Measurements from ENCODE around the gene MYO3B. TPM values are rescaled to one million over a fixed set of nuclear protein-coding genes. Genes with fewer than 3 reads are reported as not detected.
"Not testable (repeated sequence)": the region's sequence is repeated elsewhere in the genome, so short reads cannot be mapped to it uniquely, and the experiment has no call there.

Gene MYO3B
- total RNA-seq, 1 donor from 2014 or later: not detected

DNA sequence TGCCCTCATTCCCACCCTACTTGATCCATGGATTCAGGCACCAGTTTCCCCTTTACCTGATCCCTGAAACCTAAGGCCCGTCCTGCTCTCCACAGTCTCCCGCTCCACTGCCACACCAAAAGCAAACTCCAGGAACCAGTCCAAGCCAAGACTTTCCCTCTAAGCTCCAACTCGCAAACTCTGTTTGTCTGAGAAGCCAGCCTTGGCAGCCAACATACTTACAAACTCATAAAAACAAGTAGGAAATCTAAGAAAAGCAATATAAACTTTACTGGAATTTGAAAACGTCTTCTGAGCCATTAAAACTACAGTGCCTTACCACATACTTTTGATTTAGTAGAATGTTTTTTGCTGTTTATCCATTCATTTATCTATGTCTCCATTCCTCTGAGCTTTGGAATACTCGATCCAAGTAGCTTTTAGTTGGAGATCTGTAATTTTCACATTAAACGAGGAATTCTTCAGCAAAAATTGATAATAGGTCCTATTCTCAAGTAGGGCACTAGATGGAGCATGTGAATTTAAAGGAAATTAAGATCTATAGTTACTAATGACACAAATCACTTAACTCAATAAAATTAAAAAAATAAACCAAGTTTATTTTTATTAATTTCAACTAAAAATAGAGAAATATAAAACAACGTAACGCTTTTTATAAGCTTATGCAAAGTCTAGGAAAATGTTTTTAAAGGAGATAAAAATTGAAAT lies 199.7 kb downstream of the MYO3B start:
- peak; percentile 15 for DNase-seq

DNA sequence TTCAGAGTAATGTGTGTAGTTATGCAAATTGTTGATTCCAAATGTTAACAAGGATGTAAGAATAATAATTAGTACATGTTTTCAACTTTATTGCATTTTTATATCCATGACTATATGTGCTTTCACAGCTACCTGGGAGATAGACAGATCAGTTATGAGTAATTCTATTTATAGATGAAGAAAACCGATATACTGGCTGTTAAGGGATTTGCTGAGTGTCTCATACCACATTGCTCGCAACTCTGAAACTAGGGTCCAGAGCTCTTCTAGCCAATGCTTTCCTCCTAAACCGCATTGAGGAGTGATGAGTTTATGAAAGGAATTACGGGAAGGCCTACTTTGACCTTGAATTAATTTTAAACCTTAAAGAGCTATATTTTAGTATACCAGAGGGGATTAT lies 202.3 kb downstream of the MYO3B start:
- no peak for DNase-seq

DNA sequence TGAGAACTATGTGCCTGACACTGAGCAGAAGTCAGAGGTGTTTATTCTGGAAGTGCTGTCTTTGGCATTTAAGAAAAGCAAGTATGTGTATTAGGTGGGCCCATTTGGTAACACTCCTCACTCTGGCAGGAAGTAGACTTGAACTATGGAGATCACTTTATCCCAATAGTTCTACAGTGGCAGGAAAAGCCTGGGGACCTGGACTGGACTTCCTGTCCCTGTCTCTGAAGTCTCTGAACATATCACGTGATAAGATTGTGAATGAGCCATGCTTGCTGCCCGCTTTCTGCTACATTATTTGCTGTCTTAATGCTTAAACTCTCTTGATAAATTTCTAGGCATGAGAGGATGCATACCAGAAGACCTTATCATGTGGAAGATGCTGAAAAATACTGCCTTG lies 203.7 kb downstream of the MYO3B start:
- DNase-seq: no peak

DNA sequence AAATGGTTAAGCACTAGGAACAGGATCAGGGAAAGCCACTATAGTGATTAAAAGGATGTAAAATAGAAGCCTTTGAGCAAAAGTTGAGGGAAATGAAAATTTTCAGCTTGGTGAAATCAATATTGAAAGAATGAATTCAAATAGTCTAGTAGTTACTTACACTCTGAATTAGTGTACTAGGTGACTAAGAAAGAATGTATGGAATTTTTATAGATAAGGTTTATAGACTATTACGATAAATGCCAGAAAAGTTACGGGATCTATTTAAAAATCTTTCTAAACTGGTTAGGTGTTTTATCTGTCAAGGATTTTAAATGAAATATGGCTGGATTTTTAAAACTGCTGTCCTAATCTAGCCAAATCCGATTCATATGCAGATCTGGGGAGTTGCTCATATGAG lies 208.6 kb downstream of the MYO3B start:
- DNase-seq: no peak

DNA sequence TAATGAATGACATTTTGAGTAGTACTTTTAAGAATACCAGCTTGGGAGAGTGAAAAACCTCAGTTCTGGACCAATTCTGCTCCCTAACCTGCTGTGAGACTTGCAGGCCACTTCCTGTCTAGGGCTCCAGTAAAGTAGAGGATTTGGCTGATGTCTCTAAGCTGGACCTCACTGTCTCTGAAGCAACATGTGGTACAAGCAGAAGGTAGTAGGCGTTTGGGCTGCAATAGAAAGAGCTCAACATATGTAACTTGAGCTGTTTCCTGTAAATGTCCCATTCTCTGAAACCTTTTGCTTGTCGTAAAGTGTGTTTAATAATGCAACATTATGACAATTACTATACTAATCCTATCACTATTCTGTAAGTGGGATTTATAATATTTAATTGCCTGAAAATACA lies 213.1 kb downstream of the MYO3B start:
- no peak for DNase-seq

DNA sequence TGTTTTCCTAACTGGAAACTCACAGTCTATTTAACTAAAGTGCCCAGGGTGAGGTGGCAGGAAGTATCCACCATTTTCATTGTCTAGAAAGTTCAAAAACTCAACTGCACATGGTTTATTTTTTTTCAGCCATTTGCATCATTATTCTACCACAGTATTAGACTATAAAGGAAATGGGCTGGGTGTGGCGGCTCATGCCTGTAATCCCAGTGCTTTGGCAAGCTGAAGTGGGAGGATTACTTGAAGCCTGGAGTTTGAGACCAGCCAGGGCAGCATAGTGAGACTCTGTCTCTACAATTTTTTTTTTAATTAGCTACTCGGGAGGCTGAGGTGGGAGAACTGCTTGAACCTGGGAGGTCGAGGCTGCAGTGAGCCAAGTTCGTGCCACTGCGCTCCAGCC lies 213.8 kb downstream of the MYO3B start:
- DNase-seq: no peak

DNA sequence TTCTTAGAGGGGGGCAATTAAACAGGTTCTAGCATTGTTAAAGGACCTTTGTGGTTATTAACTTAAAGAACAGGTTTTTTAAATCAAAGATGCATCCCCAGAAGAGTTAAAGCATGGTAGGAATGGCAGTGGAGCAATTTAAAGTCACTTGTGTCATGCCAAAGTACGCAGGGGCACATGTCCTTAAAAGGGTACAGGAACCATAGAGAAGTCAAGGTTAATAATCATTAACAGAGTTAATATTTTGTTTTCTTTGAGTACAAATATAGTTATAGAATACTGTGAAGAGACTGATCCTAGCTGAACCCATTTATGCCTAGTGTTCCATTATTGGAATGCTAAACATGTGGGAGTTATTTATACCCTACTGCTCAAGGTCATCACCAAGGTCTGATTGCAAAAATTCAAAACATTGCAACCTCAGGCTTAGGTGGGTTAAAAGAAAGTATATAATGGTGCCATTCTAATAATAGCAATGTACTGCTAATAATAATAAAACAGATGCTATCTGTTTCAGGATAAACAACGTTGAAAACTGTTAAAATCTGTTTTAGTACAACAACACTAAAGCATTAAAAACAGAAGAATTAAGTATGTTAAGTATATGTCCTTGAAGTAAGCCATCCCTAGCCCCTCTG lies 216.0 kb downstream of the MYO3B start:
- DNase-seq: no peak

DNA sequence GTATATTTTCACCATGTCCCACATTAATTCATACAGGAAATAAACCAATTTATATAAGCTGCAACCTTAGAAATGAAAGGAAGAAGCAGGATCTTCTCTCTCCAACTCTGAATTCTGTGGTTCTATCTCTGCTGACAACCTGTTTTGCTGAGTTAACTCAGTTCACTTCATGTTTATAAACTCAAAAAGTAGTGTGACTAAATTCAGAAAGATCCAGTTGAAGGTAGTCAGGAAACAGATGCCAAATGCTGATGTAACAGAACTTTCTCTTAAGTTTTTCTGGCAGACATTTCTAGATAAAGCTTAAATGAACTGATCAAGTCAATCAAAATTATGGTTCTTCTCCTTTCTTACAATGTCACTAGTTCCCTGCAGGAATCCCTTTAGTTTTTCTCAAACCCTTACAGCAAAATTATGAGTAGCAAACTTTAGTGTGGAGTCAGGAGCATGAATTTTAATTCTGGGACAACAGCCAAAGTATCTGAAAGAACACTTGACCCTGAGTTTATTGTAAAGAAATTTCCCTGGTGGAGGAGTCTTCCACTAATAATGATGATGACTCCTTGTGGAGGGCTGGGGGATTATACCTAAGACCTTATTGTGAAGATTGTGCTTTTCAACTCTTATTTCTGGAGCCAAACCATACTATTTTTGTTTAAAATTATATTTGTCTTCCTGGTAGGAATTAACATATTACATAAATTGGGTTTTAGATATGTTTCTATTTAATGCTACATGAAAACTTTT lies 216.9 kb downstream of the MYO3B start:
- DNase-seq: no peak

DNA sequence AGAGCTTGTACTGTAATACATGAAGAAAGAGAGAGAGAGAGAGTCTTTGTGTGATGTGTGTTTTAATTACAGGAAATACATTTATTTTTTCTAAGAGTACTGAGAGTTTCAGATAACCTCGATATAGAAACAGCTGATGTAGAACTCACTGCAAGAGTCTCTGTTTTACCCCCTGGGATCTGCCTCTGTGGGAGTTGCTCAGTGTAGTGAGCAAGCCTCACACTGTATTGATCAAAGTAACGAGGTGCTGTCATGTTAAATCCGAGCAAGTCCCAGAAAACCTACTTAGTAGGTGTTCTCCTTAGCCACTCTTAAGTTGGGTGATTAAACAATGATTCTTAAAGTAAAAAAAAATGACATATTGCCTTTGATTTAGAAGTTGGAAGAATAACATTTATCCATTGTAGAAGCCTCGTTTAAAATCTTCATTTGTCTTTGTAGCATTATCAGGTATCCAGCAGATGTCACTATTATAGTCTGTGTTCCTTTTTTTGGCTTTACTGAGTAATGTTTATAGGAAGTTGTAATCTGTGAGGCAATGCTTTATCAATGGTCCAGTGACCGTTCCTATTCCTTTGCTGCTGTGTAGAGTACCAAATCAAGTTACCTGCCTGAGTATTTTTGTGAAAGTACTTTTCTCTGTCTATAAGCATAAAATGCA lies 219.0 kb downstream of the MYO3B start:
- DNase-seq: peak; percentile 44

DNA sequence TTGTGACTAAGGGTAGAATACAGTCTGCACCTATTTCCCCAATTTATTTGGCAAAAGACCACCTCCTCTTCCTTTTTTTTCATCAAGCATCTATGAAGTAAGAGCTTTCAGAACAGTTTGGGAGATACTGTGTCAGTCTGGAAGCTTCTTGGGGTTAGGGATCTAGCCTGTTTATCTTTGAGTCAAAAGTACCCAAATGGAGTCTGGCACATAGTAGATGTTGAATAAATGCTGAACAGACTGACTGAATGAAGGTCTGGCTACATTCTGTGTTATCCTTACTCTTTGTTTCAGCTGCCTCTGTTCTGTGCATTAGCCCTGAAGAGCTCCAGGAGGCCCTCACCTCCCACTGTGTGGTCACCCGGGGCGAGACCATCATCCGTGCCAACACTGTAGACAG lies 223.2 kb downstream of the MYO3B start:
- no peak for DNase-seq

DNA sequence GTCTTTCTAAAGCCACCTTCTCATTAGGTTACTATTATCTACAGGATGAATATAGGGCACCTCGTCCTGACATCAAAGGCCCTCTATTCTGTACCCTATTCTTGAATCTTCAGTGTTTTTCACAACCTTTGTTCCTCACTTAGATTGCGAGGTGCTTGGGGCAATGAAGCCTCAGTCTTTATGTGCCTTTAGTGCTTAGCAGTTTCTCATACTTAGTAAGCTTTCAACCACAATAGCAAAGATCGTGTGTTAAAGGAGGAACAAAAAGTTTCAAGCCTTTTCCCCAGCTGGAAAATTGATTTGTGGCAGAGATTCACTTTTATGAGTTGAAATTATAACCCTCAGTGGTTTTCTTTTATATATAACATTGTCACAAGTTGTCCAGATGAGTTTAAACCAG lies 226.9 kb downstream of the MYO3B start:
- no peak for DNase-seq

DNA sequence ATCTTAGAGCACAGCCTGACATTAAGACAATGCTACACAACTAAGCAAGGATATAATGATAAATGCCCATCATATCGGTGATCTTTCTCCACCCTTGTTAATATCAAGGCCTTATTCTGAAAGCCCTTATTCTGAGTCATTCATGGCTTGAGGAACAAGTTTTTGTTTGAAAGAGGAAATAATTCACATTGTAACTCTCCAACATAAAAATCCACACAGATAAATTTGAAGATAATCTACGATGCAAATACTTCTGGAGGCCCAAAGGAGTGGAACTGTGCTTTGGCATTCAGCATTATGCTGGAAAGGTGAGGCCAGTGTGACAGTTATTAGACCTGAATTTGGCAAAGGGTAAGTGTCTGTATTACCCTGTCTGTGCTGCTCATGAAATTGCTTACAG lies 227.4 kb downstream of the MYO3B start:
- DNase-seq: no peak

DNA sequence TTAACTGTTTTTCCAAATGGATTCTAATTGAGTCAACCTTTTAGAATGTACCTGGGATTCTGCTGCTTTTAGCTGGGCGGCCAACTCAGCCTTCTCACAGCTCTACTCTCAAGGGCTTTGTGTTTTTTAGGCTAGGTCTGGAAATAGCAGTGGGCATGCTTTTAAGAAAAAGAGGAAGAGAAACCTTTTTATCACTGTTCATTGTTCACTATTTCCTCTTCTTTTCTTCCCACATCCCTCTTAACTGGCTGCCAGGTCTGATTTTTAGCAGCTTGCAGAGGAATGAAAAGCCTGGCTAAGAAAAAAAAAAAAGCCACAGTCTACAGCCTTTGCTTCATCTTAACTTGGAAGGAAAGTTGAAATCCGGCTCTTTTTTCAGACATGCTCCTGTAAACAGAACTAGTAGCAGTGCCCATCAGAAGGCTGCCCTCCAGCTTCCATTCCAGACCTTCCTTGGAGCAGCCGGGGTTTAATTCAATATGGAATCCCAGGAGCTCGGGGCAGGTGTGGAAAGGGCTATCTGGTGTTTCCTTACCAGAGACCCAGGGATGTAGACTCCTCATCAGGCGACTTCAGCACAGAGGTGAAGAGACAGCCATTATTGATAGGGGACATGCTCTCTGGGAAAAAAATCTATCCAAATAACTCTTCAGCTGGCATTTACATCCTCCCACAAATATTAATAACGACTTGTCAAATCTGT lies 230.7 kb downstream of the MYO3B start:
- DNase-seq: peak; percentile 5

DNA sequence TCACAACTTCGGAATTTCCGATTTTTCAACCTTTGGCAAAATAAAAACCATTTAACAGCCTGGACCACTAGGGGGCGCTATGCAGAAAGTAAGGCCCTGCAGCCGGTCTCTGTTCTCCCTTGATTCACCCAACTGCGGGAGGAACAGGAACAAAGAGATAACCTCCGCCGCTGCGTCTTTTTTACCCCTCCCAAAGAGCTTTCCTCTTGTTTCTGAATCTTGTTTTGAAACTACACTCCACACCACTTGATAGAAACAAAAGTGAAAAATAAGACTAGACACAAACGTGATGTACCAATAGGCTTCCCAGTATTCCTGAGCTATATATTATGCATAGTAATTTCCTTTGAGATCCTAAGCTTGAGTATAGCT lies 231.2 kb downstream of the MYO3B start:
- DNase-seq: peak; percentile 83

DNA sequence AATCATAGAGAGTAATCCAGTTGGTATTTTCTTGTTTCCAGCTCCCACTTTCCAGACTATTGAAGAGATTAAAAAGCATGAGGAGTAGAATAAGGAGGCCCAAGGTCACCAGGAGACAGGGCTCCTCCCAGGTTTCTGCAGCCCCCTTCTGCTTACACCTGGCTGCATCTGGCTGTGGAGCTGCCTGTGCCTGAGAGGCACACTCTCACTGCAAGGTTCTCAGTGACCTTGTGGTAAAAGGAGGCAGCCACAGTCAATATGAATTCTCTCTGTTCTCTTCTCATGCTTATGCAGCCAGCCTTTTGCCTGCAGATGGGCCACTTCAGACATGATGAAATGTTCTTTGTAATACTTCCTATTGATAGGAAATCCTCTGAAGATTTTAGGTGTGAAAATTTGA lies 233.7 kb downstream of the MYO3B start:
- DNase-seq: no peak

DNA sequence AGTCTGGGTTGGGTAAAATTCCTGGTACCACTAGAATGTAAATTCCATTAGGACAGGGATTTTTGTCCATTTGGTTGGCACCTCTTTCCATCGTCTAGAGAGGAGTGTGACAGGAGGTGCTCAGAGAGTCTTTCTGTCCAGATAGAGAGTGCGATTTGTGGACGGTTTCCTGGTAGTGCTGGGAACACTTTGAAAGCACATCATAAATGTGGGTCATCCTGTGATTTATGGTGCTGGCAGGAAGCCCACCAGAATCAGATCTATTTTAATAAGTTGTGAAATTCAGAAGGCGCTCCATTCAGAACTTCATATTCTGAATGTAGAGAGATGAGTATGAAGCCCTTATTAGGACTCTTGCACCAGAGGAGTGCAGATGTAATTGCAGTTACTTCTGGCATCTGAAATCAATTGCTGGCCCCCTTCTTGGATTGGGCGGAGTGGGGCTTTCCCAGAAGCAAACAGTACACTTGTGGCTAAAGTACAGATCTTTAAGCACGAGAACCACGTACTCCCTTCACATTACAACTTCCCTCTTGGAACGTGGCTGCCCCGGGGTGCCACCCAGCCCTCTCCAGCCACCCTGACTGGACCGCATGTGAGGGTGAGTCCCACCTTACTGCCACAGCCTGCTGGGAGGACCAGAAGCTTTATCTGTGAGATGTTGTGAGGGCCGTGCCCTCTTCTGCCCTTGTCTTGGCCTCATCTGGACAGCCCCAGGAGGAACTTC lies 243.2 kb downstream of the MYO3B start:
- no peak for DNase-seq

DNA sequence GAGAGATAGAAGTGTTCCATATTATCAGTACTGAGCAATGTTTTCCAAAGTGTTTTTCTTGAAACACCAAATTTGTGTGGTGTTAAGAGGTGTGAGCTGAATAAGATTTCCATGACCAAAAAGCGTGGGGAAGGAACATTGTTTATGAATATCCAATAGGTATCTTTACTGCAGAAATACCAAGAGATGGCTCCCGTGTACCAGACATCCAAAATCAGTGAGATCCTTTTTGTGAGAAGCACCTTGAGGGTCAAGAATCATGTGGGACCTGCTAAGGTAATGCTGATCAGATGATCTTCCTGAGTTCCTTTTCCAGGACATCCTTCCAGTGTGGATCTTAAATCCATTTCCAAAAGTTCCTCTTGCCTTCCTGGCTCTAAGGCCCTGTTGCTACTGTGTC lies 246.0 kb downstream of the MYO3B start:
- peak; percentile 8 for DNase-seq

DNA sequence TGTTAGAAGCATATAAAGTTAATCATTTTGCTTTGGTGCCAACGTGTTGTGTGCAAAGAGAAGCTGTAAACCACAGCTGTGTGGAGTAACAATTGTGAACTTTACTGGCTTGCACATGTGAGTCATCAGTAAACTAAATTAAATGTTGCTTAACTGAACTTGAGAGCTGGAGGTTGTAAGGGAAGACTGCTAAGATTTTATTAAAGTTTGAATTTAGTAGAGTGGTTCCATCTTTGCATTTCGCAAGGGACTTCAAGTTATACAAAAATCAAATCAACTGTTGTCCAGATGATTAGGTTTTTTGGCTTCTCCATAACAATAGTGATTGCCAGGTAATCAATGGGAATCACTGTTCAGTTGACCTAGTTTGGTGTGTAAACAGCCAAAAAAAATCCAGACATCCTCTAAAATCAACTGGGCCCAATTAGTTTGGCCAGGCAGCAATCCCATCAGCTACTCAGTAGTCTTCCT lies 247.4 kb downstream of the MYO3B start:
- DNase-seq: no peak

DNA sequence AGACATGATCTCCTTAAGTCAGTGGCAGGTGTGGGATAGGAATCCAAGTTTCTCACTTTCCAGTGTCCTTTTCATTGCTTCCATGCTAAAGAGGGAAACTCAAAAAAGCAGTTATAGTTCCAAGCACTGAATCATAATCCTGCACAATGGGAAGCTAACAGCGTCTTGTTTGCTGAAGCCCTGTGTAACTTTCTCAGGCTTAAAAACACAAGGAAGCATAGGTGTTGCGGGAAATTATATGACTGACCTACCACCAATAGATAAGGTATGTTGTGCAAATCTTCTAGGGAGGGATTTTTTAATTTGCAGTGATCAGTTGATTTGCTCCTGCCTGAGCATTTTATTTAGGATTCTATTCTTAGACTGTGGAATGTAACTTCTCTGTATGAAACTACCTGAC lies 250.9 kb downstream of the MYO3B start:
- no peak for DNase-seq

DNA sequence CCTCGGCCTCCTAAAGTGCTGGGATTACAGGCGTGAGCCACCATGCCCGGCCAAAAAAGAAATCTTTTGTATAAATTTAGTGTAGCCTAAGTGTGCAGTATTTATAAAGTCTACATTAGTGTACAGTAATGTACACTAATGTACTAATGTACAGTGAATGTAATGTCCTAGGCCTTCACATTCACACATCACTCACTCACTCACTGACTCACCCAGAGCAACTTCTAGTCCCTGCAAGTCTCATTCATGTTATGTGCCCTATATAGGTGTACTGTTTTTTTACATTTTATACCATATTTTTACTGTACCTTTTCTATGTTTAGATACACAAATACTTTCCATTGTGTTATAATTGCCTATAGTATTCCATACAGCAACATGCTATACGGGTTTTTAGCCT lies 254.9 kb downstream of the MYO3B start:
- no peak for DNase-seq

DNA sequence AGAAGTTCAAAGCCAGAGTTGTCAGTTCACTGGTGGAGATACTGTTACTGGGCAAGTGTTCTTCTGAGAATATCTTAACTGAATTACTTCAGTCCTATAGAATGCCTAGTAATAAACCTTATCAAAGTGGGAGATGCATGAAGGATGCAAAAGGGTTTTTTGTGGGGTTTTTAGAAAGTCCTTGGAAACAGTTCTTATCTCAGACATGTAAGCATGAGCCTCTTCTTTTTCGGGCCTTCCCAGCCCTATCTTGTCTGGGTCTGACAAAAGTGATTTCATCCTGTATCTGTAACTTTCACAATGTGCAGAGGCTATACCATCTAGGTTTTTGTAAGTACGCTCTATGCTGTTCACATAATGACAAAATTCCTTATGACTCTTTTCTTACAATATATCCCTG lies 255.5 kb downstream of the MYO3B start:
- no peak for DNase-seq

DNA sequence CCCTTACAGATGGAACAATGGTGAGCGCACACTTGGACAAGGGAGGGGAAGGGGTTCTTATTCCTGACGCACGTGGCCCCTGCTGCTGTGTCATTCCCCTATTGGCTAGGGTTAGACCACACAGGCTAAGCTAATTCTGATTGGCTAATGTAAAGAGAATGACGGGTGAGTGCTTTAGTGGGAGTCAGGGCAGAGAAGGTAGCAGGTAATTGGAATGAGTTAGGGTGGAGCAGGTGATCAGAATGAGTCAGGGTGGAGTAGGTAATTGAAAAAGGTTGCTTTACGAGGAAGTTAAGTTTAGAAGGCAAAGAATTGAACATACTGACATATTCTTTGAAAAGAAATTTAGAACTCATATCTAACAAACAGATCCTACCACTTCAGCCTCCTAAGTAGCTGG lies 256.4 kb downstream of the MYO3B start:
- DNase-seq: not testable (repeated sequence)
